LNCAP (cell line): ENCODE results near the gene CDC25B.

Source experiments
- TF ChIP-seq, protein P1 (sequence below): fragments of 450-650 bp; IDR thresholded peaks from 2 replicates; pipeline ENCODE4 v1.5.1; 2017; ENCODE audit warnings: mild to moderate bottlenecking

CDC25B gene

DNA sequence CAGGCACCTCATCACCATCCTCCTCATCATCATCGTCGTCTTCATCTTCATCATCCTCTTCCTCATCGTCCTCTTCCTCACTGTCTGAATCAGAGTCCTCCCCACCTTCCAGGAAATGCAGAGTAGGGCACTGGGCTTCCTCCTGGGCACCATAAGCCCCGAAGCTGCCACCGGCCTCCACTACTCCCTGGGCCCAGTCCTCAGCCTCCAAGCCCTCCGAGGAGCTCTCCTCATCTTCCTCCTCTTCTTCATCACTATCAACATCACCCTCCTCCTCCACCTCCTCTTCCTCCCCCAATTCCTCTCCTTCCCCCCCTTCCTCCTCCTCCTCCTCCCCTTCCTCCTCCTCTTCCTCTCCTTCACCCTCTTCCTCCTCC is 11.3 kb upstream of the CDC25B start:
- TF ChIP-seq, protein P1, sequence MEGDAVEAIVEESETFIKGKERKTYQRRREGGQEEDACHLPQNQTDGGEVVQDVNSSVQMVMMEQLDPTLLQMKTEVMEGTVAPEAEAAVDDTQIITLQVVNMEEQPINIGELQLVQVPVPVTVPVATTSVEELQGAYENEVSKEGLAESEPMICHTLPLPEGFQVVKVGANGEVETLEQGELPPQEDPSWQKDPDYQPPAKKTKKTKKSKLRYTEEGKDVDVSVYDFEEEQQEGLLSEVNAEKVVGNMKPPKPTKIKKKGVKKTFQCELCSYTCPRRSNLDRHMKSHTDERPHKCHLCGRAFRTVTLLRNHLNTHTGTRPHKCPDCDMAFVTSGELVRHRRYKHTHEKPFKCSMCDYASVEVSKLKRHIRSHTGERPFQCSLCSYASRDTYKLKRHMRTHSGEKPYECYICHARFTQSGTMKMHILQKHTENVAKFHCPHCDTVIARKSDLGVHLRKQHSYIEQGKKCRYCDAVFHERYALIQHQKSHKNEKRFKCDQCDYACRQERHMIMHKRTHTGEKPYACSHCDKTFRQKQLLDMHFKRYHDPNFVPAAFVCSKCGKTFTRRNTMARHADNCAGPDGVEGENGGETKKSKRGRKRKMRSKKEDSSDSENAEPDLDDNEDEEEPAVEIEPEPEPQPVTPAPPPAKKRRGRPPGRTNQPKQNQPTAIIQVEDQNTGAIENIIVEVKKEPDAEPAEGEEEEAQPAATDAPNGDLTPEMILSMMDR: no peak

DNA sequence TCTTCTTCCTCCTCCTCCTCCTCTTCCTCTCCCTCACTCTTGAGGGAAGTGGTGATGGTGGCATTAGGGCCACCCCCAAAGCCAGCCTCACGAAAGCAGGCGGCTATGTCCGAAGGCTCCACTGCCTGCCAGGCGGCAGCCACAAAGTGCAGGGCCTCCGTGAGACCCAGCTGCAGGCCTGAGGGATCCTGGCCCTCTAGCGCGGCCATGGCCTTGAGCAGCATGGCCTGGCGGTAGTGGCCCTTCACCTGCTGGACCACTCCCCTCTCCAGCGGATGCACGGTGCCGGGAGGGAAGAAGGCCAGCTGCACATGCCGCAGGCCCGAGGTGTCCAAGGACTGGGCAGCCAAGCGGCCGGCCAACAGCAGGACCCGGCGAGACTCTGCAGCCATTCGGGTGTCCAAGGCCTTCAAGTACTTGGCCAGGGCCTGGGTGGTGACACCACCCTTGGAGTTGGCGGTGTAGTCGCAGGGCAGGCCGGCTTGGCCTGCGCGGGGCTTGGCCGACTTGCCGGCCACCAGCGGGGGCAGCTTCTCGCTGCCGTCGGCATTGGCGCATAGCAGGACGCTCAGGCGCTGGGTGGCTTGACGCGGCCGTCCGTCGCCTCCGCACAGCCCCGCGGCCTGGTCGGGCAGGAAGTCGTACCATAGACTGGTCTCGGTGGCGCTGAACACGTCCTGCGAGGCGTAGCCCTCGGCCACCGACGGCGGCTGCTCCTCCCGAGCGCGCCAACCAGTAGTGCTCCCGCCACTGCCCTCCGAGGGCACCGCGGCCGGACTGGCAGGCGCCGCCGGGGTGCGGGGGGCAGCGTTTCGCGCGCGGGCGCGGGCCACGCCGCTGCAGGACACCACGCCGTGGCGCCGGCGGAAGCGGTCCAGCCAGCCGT is 10.6 kb upstream of the CDC25B start:
- TF ChIP-seq, protein P1: no peak

DNA sequence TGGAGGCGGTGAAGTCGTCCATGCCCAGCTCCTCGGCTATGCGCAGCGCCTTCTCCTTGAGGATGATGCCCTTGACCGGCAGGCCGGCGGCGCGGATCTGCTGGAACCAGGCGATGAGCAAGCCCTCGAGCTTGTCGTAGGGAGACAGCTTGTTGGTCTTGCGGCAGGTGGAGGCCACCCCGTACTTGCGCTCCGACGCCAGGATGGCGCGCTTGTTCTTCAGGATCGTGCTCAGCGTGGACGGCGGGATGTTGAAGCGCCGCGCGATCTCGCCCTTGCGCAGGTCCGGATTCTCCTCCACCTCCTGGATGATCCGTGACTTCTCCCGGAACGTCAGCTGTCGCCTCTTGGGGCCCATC is 10.0 kb upstream of the CDC25B start:
- TF ChIP-seq, protein P1: no peak

DNA sequence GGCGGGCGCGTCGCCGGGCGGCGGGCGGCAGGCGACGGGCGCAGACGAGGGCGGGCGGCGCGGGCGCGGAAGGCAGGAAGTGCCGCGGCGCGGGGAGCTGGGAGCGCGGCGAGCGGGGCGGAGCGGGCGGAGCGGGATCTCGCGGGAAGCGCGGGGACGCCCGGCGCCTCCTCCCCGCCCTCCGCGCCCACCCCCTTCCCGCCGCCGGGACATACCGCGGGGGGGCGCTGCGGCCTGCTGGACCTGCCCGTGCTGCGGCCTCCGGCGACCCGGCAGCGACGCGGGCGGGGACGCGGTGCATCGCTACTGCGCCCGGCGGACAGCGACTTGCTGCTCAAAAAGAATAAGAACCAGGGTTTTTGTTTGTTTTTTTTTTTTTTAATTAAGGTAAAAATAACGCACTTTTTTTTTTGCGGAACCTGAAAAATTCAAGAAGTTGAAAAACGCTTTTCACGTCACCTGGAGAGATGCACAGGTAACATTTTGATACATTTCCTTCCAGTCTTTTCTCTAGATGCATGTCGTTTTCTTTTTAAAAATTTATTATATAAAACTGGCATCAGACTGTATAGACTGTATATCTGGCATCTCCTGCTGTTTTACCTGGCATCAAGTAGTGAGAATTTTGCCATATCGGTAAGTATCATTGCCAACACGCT is 9.3 kb upstream of the CDC25B start, which contains the start of gene CENPB:
Gene CENPB, minus strand, starts transcription at position 76 of the 659 bp plus-strand sequence. CDS start 257 bp downstream, outside the sequence.
- TF ChIP-seq, protein P1: peak; percentile 91

DNA sequence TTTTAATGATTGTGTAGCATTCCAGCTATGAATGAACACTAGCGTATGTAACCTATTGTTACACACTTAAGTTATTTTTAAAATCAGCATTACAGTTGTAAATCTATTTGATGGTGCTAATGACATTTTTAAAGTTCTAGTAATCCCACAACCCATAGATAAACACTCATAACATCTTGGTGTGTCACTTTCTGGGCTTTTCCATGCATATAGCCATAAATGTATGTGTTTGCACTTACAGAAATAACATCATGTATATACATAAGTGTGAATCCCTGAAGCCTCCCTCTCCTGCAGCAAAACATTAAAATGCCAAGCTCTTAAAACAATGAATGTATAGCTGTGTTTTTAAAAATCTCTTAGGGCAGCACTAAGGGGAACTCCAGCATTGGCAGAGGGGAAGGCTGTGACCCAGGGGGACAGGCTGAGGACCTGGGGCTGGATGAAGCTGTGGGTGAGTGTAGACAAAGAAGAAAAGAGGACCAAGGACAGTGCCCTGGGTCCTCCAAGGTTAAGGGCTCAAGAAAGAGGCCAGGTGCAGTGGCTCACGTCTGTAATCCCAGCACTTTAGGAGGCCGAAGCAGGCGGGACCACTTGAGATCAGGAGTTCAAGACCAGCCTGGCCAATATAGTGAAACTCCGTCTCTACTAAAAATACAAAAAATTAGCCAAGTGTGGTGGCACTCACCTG is 8.6 kb upstream of the CDC25B start:
- TF ChIP-seq, protein P1: no peak

DNA sequence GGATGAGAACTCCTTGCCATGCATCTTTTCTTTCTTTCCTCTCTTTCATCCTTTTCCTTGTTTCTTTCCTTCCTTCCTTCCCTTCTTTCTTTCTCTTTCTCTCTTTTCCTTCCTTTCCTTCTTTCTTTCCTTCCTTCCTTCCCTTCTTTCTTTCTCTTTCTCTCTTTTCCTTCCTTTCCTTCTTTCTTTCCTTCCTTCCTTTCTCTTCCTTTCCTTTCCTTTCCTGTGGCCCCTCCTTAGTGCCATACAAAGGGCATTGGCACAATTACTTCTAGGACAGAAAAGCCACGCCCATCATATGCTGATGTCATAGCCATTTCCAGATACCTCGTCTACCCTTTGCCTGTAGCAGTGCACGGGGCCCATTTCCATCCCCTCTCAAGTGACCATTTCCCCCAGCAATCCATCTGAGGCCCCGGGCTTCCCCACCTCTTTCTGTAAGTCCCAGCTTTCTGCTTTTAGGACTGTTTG is 7.4 kb upstream of the CDC25B start:
- TF ChIP-seq, protein P1: no peak

DNA sequence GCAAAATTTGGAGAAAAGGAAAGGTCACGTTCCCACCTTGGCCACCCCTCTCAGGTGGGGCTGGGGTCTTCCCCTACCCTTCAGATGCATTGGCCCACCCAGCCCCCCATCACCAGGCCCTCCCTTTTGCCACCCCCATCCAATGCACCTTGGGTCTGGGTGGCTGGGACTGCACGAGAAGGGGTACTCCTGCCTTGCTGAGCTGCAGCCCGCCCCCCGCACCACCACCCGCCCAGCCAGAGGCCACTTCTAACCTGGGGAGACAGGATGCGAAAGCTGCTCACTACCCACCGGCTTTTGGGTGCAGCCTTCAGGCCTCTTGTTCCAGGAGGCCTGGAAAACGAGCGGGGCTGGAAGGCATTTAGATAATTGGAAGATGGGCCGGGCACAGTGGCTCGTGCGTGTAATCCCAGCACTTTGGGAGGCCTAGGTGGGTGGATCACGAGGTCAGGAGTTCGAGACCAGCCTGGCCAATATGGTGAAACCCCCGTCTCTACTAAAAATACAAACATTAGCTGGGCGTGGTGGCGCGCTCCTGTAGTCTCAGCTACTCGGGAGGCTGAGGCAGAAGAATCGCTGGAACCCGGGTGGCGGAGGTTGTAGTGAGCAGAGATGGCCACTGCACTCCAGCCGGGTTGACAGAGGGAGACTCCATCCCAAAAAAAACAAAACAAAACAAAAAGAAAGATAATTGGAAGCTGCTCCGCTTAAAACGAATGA is 1.2 kb upstream of the CDC25B start:
- TF ChIP-seq, protein P1: no peak
